Brain microvascular endothelial cell (primary cell): Measurements from ENCODE around the gene THEMIS.

ENCODE experiments used
- DNase-seq: peaks from one replicate; pipeline ENCODE4 v3.0.0-alpha.2; 2020
- H3K27ac ChIP-seq: fragments of 250-450 bp; sonication (Bioruptor Pico); 2 replicates; pipeline ENCODE4 v1.5.1; 2020; ENCODE audit warnings: mild to moderate bottlenecking, moderate library complexity
- H3K27me3 ChIP-seq: fragments of 250-450 bp; sonication (Bioruptor Pico); replicated peaks from 2 replicates; pipeline ENCODE4 v1.5.1; 2020; ENCODE audit warnings: mild to moderate bottlenecking
- H3K36me3 ChIP-seq: fragments of 250-450 bp; sonication (Bioruptor Pico); replicated peaks from 2 replicates; pipeline ENCODE4 v1.5.1; 2020; ENCODE audit warnings: mild to moderate bottlenecking
- H3K4me3 ChIP-seq: 2 replicates; pipeline ENCODE4 v1.5.1; 2011; ENCODE audit warnings: low read depth, mild to moderate bottlenecking, control low read depth, low read length, moderate library complexity
- in situ Hi-C: cut with HindIII; loops from 2 replicates; pipeline ENCODE4 v1.10.0; 2017; ENCODE audit warnings: low sequenced_read_pairs, low pct_ligation_motif_present
- TF ChIP-seq, protein P1 (sequence below): IDR thresholded peaks from 2 replicates; pipeline ENCODE4 v1.5.1; 2011; ENCODE audit warnings: low read depth, mild to moderate bottlenecking, moderate library complexity, low read length, control low read depth, inconsistent platforms; ENCODE audit errors: missing control alignments

The THEMIS gene

DNA sequence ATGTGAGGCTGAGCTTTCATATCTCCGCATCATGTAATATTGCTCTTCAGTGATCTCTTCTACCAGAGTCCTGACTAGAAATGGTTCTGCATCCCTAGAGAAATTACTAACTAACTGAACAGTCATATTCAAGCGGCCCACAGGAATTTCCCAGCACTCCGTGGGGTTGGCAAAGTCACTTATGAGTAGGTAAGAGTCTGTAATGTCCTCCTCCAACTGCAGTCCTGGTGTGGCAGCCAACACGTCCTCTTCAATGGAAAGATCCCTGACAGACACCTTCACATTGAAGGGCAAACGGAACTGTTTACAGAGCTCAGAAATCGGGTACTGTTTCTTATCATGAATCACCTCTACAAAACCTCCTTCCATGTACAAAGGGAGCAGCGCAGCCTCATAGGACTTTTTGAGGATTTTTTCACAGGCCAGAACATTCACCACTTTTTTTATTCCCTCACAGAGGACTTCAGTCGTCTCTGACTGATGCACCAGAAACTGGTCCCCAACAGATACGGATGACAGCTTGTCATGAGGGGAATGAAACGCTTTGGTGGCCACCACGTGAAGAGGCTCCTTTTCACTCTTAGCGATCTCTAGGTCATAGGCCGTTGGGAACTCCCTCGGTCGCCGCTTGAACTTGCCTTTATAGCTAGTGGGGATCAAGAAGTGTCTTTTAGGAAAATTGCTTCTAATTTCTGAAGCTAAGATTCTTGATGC is 87.7 kb downstream of the THEMIS start:
- no peak for DNase-seq
- in situ Hi-C loops: no loop called here
- Histone ChIP-seq H3K4me3 (no peak overlapping the region), H3K27ac (no peak overlapping the region), H3K27me3 (no peaks in the 10 kb centered on the region), H3K36me3 (no peaks in the 10 kb centered on the region)
- TF ChIP-seq, protein P1, sequence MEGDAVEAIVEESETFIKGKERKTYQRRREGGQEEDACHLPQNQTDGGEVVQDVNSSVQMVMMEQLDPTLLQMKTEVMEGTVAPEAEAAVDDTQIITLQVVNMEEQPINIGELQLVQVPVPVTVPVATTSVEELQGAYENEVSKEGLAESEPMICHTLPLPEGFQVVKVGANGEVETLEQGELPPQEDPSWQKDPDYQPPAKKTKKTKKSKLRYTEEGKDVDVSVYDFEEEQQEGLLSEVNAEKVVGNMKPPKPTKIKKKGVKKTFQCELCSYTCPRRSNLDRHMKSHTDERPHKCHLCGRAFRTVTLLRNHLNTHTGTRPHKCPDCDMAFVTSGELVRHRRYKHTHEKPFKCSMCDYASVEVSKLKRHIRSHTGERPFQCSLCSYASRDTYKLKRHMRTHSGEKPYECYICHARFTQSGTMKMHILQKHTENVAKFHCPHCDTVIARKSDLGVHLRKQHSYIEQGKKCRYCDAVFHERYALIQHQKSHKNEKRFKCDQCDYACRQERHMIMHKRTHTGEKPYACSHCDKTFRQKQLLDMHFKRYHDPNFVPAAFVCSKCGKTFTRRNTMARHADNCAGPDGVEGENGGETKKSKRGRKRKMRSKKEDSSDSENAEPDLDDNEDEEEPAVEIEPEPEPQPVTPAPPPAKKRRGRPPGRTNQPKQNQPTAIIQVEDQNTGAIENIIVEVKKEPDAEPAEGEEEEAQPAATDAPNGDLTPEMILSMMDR: no peak

DNA sequence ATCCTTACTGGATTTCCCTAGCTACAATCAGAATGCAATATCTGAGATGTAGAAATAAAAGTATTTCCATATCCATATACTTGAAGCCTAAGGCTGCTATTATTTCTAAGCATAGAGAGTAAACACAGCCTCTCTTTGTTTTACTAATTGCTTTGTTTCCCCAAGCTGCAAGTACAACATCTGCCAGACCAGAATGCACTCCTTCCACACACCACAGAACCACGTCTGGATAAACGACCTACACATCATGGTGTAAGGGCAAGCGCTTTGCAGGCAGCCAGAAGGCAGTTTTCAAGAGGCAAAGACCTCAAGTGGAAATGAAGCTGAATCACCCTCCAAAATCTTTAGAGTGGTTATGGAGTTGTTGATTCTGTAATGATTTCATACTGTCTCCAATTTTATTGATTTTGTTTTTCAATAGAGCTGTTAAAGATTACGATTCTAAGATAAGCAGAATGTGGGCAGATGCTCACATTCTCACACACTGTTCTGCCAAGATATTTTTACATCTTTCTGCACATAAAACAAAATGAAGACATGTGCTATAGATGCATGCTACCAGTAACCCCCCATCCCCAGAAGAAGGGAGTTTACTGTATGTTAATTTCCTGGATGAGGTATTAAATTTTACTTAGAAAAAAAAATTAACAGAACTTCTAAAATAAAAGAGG is 88.8 kb downstream of the THEMIS start:
- no peak overlapping the region for H3K27ac ChIP-seq
- no peaks in the 10 kb centered on the region for H3K36me3 ChIP-seq
- no peak for DNase-seq
- H3K4me3 ChIP-seq: no peak overlapping the region
- TF ChIP-seq, protein P1: no peak
- in situ Hi-C loops: no loop called here
- H3K27me3 ChIP-seq: no peaks in the 10 kb centered on the region

DNA sequence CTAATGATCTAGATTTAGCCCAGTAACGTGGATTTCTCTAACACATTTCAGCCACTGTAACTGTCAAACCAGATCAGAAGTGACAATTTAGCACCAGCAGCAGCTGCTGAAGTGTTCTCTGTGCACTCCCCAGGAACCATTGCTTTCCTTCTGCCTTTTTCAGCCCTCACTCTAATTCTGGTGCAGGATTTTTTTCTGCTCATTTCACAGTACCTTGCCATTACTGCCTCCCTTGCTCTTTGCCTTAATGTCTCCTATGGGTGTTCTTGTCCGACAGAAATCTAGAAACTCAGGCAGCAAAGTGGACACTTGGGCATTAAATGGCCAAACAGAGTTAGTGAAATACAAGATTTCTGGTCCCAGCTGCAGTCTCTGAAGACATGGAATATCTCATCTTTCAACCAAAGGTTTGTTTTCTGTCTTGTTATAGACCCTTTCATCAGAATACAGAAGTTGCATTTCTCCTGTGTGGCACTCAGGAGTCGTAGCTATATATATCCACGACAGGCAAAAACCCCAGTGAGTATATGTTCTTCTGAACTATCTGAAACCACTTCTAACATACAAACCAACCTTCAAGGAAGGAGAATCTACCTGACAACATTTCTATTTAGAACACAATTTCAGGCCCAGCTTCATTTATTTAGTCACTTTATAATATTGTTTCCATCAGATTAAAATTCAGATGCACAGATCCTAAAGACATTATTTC is 92.9 kb downstream of the THEMIS start:
- Histone ChIP-seq H3K27me3 (no peaks in the 10 kb centered on the region), H3K4me3 (no peak overlapping the region), H3K27ac (no peak overlapping the region), H3K36me3 (no peaks in the 10 kb centered on the region)
- in situ Hi-C loops: no loop called here
- TF ChIP-seq, protein P1: no peak
- DNase-seq: no peak

DNA sequence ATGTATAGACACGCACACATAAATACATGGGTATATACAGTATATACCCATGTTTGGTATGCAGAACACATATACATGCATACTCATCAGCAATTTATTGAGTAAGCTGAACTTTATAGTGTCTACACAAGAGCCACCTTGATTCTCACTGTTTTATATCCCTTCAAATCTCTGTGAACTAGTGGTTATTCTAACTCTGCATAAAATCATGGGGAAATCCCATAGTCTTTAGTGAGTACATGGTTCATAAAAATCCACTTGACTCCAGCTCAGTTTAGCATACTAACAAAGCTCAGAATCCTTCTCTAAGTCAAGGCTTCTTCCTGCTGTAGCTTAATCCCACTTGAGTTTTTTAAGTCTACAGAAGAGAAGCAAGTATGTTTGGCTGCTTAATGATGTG is 104.1 kb downstream of the THEMIS start:
- Histone ChIP-seq H3K4me3 (no peak overlapping the region), H3K27ac (no peak overlapping the region), H3K27me3 (no peaks in the 10 kb centered on the region), H3K36me3 (no peaks in the 10 kb centered on the region)
- TF ChIP-seq, protein P1: no peak
- in situ Hi-C loops: no loop called here
- no peak for DNase-seq

DNA sequence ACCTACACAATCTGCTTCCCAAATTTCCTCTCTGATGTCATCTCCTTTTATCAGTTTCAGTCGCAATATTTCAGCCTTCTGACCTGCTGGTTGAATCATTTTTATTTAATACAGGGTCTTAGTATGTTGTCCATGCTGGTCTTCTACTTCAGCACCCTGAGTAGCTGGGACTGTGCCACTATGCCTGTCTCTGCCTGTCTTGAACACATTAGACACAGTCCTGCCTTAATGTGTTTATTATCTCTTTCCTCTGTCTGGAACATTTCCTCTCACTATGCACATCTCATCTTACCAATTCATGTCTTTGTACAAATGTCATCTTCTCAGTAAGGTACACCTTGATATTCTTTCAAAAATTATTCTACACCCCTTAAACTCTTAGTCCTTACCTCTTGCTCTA is 106.5 kb downstream of the THEMIS start:
- DNase-seq: no peak
- no peak overlapping the region for H3K4me3 ChIP-seq
- TF ChIP-seq, protein P1: no peak
- no peaks in the 10 kb centered on the region for H3K27me3 ChIP-seq
- no peaks in the 10 kb centered on the region for H3K36me3 ChIP-seq
- H3K27ac ChIP-seq: no peak overlapping the region
- in situ Hi-C loops: no loop called here
